GM20000 (cell line): Measurements from ENCODE around the gene OTOG.

ENCODE experiments used
- DNase-seq: peaks from one replicate; pipeline ENCODE4 v3.0.0; 2012; ENCODE audit warnings: low spot score
- CTCF ChIP-seq: IDR thresholded peaks from 2 replicates; pipeline ENCODE4 v1.5.1; 2012; ENCODE audit warnings: mild to moderate bottlenecking, control low read depth; ENCODE audit errors: extremely low read depth, missing control alignments

OTOG gene

DNA sequence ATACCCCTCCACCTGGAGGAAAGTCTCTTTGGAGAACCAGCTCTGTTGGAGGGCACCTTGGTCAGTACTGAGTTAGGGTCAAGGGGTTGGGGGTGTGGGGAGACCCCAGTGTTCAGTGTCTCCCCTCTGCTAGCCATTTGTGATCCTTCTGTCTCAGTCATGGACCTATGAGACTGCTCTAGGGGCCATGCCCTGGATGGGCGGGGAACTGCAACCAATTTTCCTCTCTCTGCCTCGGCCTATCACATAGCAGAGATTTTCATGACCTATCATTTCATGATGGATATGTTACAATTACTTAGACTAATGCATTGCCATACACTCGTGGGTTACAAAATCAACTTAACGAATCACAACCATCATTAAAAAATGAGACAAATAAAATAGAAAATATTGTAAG, 7.4 kb downstream of the OTOG start:
- no peak for TF ChIP-seq CTCF
- DNase-seq = no peak

DNA sequence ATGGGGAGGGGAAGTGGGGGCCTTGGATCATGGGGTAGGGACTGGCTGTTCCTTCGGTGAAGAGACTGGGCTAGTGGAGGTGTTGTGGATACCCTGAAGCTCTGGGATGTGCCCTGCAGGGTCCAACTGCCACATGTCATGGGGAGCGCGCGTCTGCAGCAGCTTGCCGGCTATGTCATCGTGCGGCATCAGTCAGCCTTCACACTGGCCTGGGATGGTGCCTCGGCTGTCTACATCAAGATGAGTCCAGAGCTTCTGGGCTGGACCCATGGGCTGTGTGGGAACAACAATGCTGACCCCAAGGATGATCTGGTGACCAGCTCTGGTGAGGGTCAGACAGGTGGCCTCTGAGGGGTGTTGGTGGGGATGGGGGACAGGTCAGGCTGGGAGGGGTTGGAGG, 9.9 kb downstream of the OTOG start:
- DNase-seq = no peak
- no peak for TF ChIP-seq CTCF

- DNase-seq = no peak
- TF ChIP-seq CTCF = no peak
Measured at GRCh38 chr11:17558025-17558780, 11.1 kb downstream of the OTOG start.

DNA sequence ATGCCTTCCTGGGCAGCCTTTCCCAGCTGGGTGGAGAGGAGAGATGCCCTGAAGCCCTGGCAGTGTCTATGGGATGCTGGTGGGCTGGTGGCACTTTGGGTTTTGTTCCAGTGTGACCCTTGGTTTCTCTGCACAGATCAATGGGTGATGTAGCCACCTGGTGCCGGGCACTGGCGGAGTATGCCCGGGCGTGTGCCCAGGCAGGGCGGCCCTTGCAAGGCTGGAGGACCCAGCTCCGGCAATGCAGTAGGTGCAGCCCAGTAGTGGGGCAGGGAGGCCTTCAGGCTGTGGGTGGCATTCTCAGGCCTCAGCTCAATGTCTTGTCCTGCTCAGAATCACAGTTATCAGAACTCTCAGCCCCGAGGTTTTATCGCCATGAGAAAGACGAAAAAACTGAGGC, 11.9 kb downstream of the OTOG start:
- DNase-seq = no peak
- TF ChIP-seq CTCF = no peak

- TF ChIP-seq CTCF = no peak
- DNase-seq = no peak
Measured at GRCh38 chr11:17559341-17560087, 12.5 kb downstream of the OTOG start.

DNA sequence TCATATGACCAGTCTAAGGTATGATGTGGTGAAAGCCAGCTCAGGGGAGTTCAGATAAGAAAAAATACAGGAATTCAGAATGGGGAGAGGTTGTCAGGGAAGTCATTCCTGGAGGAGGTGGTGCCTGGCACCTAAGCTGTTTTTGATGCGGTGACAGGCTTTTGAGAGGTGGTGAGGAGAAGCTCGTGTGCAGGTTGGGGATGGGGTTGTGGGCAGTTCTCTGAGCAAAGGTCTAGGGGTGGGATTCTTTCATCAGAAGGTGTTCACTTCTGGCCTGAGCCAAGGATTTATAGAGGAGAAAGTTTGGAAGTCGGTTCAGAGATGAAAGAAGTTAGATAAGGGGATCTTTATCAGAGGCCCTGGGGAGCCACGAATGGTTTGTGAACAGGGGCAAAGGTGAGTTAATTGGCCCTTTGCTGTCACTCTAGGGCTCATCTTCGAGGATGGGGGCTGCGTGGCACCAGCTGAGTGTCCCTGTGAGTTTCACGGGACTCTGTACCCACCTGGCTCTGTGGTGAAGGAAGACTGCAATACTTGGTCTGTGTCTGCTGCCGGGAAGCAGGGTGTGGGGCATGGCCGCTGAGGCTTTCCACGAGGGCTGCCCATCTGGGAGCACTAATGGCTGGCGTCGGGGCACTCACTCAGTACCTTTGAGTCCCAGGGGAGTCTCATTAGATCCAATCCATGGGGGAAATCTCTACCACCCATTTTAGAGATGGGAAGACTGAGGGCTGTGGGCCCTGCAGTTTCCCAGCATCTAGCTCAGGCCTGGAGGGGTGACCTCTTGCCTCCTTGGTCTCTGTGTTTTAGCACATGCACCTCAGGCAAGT, 13.4 kb downstream of the OTOG start:
- no peak for TF ChIP-seq CTCF
- no peak for DNase-seq

GRCh38 chr11:17561111-17561415, 14.0 kb downstream of the OTOG start:
- no peak for DNase-seq
- no peak for TF ChIP-seq CTCF
